NCI-H2196 (cell line): Measurements from ENCODE around the gene ZFR2.
"Not testable (repeated sequence)": the region's sequence is repeated elsewhere in the genome, so short reads cannot be mapped to it uniquely, and the experiment has no call there.

Experiments used
- DNase-seq: peaks from one replicate; lab custom pipeline; 2025; ENCODE audit not compliant: unreplicated experiment; lab: John Stamatoyannopoulos, UW

ZFR2 gene

DNA sequence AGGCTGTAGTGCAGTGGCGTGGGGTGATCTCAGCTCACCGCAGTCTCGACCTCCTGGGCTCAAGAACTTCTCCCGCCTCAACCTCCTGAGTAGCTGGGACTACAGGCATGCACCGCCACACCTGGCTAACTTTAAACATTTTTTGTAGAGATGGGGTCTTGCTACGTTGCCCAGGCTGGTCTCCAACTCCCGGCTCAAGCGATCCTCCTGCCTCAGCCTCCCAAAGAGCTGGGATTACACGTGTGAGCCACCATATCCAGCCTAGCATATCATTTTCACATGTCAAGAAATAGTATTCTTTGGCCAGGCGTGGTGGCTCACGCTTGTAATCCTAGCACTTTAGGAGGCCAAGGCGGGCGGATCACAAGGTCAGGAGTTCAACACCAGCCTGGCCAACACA lies 110.5 kb downstream of the ZFR2 start:
- not testable (repeated sequence) for DNase-seq

- DNase-seq = not testable (repeated sequence)
Measured at GRCh38 chr19:3757705-3758104, 111.1 kb downstream of the ZFR2 start.
